Measurements from ENCODE around the gene KAZN.

GRCh38 chr1:14686701-14687100 is 88.2 kb downstream of the KAZN start:
- TF ChIP-seq CTCF (IDR thresholded peaks at IDR 0.05; ENCODE audit: insufficient read depth, low read depth, low read length) = no peak
- no peak for TF ChIP-seq EZH2 (IDR thresholded peaks at IDR 0.05; ENCODE audit: insufficient read depth, low read length)
